ENCODE measurements around the gene TMEM120A. TPM values are rescaled to one million over a fixed set of nuclear protein-coding genes. Genes with fewer than 3 reads are reported as not detected.
A peak's percentile ranks its signal among the peaks of the same experiment; 100 is the strongest.
"Not testable (repeated sequence)": the region's sequence is repeated elsewhere in the genome, so short reads cannot be mapped to it uniquely, and the experiment has no call there.

TMEM120A gene
- polyA plus RNA-seq, 1 donor (not counting 4 experiments of a cell fraction or from before 2014, with no cell fraction given): 47.0 TPM

DNA sequence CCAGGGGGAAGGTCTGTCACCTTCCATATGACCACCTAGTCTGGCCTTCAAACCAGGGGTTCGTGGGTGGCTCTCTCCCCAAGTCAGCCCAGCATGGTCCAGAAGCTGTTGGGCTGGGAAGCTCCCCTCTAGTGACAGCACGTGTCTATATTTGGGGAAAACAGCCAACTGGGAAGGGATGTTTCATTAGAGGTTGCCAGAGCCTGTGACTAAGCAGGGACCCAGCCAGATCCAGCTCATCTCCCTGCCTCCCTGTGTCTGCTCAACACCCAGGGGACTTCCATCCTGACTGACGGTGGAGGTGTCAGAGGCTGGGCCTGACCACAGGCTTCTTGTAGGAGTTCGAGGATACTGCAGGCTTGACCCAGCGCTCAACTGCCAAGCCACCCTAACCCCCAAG is 42.9 kb upstream of the TMEM120A start:
- Histone ChIP-seq H3K4me2 (ENCODE audit: control insufficient read depth, extremely low read depth, insufficient read depth, low read depth, low read length) (no peak overlapping the region), H3K9me3 (ENCODE audit: control insufficient read depth, low read depth, low read length) (no peaks in the 10 kb centered on the region), H4K20me1 (ENCODE audit: control insufficient read depth, extremely low read depth, insufficient read depth, low read length) (peaks cover 4% of the 10 kb centered on the region), H3K4me3 (ENCODE audit: control insufficient read depth in 2 of 3, extremely low read depth in 1 of 3, insufficient read depth in 2 of 3, low read depth in 1 of 3, low read length in 3 of 3) (no peak overlapping the region), H3K9me1 (ENCODE audit: control insufficient read depth, extremely low read depth, insufficient read depth, low read length) (no peaks in the 10 kb centered on the region), H3K4me1 (ENCODE audit: control insufficient read depth, extremely low read depth, insufficient read depth, low read length) (no peaks in the 10 kb centered on the region), H3K27me3 (ENCODE audit: control insufficient read depth, extremely low read depth, insufficient read depth, low read length) (no peaks in the 10 kb centered on the region), H2AFZ (ENCODE audit: control insufficient read depth, low read length) (no peak overlapping the region), H3K27ac (ENCODE audit: control insufficient read depth, insufficient read depth, low read length) (peak overlapping the region; percentile 16), H3K9ac (ENCODE audit: control insufficient read depth, extremely low read depth, insufficient read depth, low read length) (no peak overlapping the region), H3K36me3 (ENCODE audit: control insufficient read depth in 2 of 2, extremely low read depth in 1 of 2, insufficient read depth in 2 of 2, low read length in 2 of 2) (peaks cover 2 to 15% of the 10 kb centered on the region in 2 experiments), H3K79me2 (ENCODE audit: control insufficient read depth, insufficient read depth, low read length) (peaks cover 6% of the 10 kb centered on the region)
- DNase-seq (ENCODE audit: low read depth, low spot score) (no peak), FAIRE-seq (peak; percentile 20)
- dilution Hi-C loops (cut with MboI; ENCODE audit: extremely low pct_ligation_motif_present, low sequenced_read_pairs): no loop called here
- TF ChIP-seq, protein P1, sequence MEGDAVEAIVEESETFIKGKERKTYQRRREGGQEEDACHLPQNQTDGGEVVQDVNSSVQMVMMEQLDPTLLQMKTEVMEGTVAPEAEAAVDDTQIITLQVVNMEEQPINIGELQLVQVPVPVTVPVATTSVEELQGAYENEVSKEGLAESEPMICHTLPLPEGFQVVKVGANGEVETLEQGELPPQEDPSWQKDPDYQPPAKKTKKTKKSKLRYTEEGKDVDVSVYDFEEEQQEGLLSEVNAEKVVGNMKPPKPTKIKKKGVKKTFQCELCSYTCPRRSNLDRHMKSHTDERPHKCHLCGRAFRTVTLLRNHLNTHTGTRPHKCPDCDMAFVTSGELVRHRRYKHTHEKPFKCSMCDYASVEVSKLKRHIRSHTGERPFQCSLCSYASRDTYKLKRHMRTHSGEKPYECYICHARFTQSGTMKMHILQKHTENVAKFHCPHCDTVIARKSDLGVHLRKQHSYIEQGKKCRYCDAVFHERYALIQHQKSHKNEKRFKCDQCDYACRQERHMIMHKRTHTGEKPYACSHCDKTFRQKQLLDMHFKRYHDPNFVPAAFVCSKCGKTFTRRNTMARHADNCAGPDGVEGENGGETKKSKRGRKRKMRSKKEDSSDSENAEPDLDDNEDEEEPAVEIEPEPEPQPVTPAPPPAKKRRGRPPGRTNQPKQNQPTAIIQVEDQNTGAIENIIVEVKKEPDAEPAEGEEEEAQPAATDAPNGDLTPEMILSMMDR (optimal IDR thresholded peaks at IDR 0.05 in 1 of 3, IDR thresholded peaks at IDR 0.05 in 1 of 3, conservative IDR thresholded peaks at IDR 0.05 in 1 of 3; ENCODE audit: extremely low read depth in 1 of 3, insufficient read depth in 2 of 3, low read length in 3 of 3): no peak
- no peak for TF ChIP-seq EZH2 (IDR thresholded peaks at IDR 0.05; ENCODE audit: low read length)

DNA sequence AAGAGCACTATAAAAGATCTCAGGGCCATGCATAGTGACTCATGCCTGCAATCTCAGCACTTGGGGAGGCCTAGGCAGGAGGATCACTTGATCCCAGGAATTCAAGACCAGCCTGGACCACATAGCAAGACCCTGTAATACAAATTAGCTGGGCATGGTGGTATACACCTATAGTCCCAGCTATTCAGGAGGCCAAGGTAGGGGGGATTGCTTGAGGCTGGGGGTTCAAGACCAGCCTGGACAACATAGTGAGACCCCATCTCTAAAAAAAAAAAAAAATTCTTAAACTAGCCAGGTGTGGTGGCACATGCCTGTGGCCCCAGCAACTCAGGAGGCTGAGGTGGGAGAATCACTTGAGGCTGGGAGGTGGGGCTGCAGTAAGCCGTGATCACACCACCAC is 37.6 kb upstream of the TMEM120A start:
- H3K79me2 ChIP-seq (ENCODE audit: control insufficient read depth, insufficient read depth, low read length): no peaks in the 10 kb centered on the region
- H3K36me3 ChIP-seq (ENCODE audit: control insufficient read depth in 2 of 2, extremely low read depth in 1 of 2, insufficient read depth in 2 of 2, low read length in 2 of 2): peaks cover 0 to 9% of the 10 kb centered on the region in 2 experiments
- no peak overlapping the region for H3K4me3 ChIP-seq (ENCODE audit: control insufficient read depth in 2 of 3, extremely low read depth in 1 of 3, insufficient read depth in 2 of 3, low read depth in 1 of 3, low read length in 3 of 3)
- no peaks in the 10 kb centered on the region for H3K4me1 ChIP-seq (ENCODE audit: control insufficient read depth, extremely low read depth, insufficient read depth, low read length)
- no peak overlapping the region for H3K4me2 ChIP-seq (ENCODE audit: control insufficient read depth, extremely low read depth, insufficient read depth, low read depth, low read length)
- H3K9ac ChIP-seq (ENCODE audit: control insufficient read depth, extremely low read depth, insufficient read depth, low read length): no peak overlapping the region
- no peak overlapping the region for H3K27ac ChIP-seq (ENCODE audit: control insufficient read depth, insufficient read depth, low read length)
- no peaks in the 10 kb centered on the region for H3K9me1 ChIP-seq (ENCODE audit: control insufficient read depth, extremely low read depth, insufficient read depth, low read length)
- FAIRE-seq: no peak
- no peak overlapping the region for H2AFZ ChIP-seq (ENCODE audit: control insufficient read depth, low read length)
- no peak for DNase-seq (ENCODE audit: low read depth, low spot score)
- dilution Hi-C loops (cut with MboI; ENCODE audit: extremely low pct_ligation_motif_present, low sequenced_read_pairs): no loop called here
- no peaks in the 10 kb centered on the region for H4K20me1 ChIP-seq (ENCODE audit: control insufficient read depth, extremely low read depth, insufficient read depth, low read length)
- no peaks in the 10 kb centered on the region for H3K9me3 ChIP-seq (ENCODE audit: control insufficient read depth, low read depth, low read length)
- H3K27me3 ChIP-seq (ENCODE audit: control insufficient read depth, extremely low read depth, insufficient read depth, low read length): no peaks in the 10 kb centered on the region
- TF ChIP-seq, protein P1 (optimal IDR thresholded peaks at IDR 0.05 in 1 of 3, IDR thresholded peaks at IDR 0.05 in 1 of 3, conservative IDR thresholded peaks at IDR 0.05 in 1 of 3; ENCODE audit: extremely low read depth in 1 of 3, insufficient read depth in 2 of 3, low read length in 3 of 3): no peak
- TF ChIP-seq EZH2 (IDR thresholded peaks at IDR 0.05; ENCODE audit: low read length): no peak

DNA sequence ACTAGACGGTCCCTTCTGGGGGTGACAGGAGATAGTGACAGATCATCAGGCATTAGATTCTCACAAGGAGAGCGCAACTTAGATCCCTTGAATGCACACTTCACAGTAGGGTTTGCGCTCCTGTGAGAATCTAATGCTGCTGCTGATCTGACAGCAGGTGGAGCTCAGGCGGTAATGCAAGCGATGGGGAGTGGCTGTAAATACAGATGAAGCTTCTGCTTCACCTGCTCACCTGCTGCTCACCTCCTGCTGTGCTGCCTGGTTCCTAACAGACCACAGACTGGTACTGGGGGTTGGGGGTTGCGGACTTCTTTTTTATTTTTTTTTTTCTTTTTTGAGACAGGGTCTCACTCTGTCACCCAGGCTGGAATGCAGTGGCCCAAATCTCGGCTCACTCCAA is 35.3 kb upstream of the TMEM120A start:
- H3K9me3 ChIP-seq (ENCODE audit: control insufficient read depth, low read depth, low read length); H3K9me1 ChIP-seq (ENCODE audit: control insufficient read depth, extremely low read depth, insufficient read depth, low read length); FAIRE-seq; H3K4me1 ChIP-seq (ENCODE audit: control insufficient read depth, extremely low read depth, insufficient read depth, low read length); H4K20me1 ChIP-seq (ENCODE audit: control insufficient read depth, extremely low read depth, insufficient read depth, low read length); H2AFZ ChIP-seq (ENCODE audit: control insufficient read depth, low read length); H3K4me2 ChIP-seq (ENCODE audit: control insufficient read depth, extremely low read depth, insufficient read depth, low read depth, low read length); H3K27me3 ChIP-seq (ENCODE audit: control insufficient read depth, extremely low read depth, insufficient read depth, low read length); dilution Hi-C loops (cut with MboI; ENCODE audit: extremely low pct_ligation_motif_present, low sequenced_read_pairs); DNase-seq (ENCODE audit: low read depth, low spot score); H3K27ac ChIP-seq (ENCODE audit: control insufficient read depth, insufficient read depth, low read length); H3K9ac ChIP-seq (ENCODE audit: control insufficient read depth, extremely low read depth, insufficient read depth, low read length); H3K79me2 ChIP-seq (ENCODE audit: control insufficient read depth, insufficient read depth, low read length); H3K4me3 ChIP-seq (ENCODE audit: control insufficient read depth in 2 of 3, extremely low read depth in 1 of 3, insufficient read depth in 2 of 3, low read depth in 1 of 3, low read length in 3 of 3): not testable (repeated sequence)
- peaks cover 0 to 11% of the 10 kb centered on the region in 2 experiments for H3K36me3 ChIP-seq (ENCODE audit: control insufficient read depth in 2 of 2, extremely low read depth in 1 of 2, insufficient read depth in 2 of 2, low read length in 2 of 2)

All from keratinocyte (primary cell).